ENCODE results near the gene ARHGEF39. TPM values are rescaled to one million over a fixed set of nuclear protein-coding genes. Genes with fewer than 3 reads are reported as not detected.
"Not testable (repeated sequence)": the region's sequence is repeated elsewhere in the genome, so short reads cannot be mapped to it uniquely, and the experiment has no call there.

Gene ARHGEF39
- total RNA-seq, 1 donor from 2014 or later: 0.45 TPM

- intact Hi-C loops (cut with micrococcal nuclease); ATAC-seq; DNase-seq: not testable (repeated sequence)
These were observed 27.5 kb downstream of the ARHGEF39 start for GRCh38 chr9:35637427-35637955.

- intact Hi-C loops (cut with micrococcal nuclease); ATAC-seq: not testable (repeated sequence)
These were observed 28.1 kb downstream of the ARHGEF39 start for GRCh38 chr9:35636877-35637246.

GRCh38 chr9:35636135-35636876 lies 28.7 kb downstream of the ARHGEF39 start:
- intact Hi-C loops (cut with micrococcal nuclease): no loop called here
- no peak for DNase-seq
- peak; percentile 48 for ATAC-seq

More at GRCh38 chr9:35636877-35637246, 28.1 kb downstream of the ARHGEF39 start:
- DNase-seq: not testable (repeated sequence)

GRCh38 chr9:35635730-35636129 lies 29.3 kb downstream of the ARHGEF39 start:
- intact Hi-C loops (cut with micrococcal nuclease): no loop called here
- ATAC-seq (no peak), DNase-seq (no peak)

- ATAC-seq: no peak
- no peak for DNase-seq
- intact Hi-C loops (cut with micrococcal nuclease): no loop called here
These were observed 35.4 kb downstream of the ARHGEF39 start for GRCh38 chr9:35629597-35629996.

- ATAC-seq (no peak), DNase-seq (no peak)
- intact Hi-C loops (cut with micrococcal nuclease): no loop called here
These were observed 36.5 kb downstream of the ARHGEF39 start for GRCh38 chr9:35628389-35628991.

GRCh38 chr9:35627575-35627974 lies 37.4 kb downstream of the ARHGEF39 start:
- intact Hi-C loops (cut with micrococcal nuclease): no loop called here
- ATAC-seq (no peak), DNase-seq (no peak)

GRCh38 chr9:35619800-35620158 lies 45.2 kb downstream of the ARHGEF39 start:
- intact Hi-C loops (cut with micrococcal nuclease): no loop called here
- ATAC-seq (no peak), DNase-seq (no peak)

- intact Hi-C loops (cut with micrococcal nuclease): no loop called here
- ATAC-seq (peak; percentile 31), DNase-seq (peak; percentile 40)
These were observed 45.9 kb downstream of the ARHGEF39 start for GRCh38 chr9:35618854-35619799.

- ATAC-seq (peak; percentile 33), DNase-seq (no peak)
- intact Hi-C loops (cut with micrococcal nuclease): no loop called here
These were observed 46.7 kb downstream of the ARHGEF39 start, which contains the start of gene CD72 for GRCh38 chr9:35618325-35618727. TSS of gene CD72 (minus strand) at chr9:35618413. CDS start at chr9:35618303, 110 bp downstream.

GRCh38 chr9:35617548-35617947 lies 47.4 kb downstream of the ARHGEF39 start:
- DNase-seq (no peak), ATAC-seq (no peak)
- intact Hi-C loops (cut with micrococcal nuclease): no loop called here

GRCh38 chr9:35616681-35617459 lies 48.1 kb downstream of the ARHGEF39 start:
- intact Hi-C loops (cut with micrococcal nuclease): no loop called here
- peak; percentile 74 for ATAC-seq
- DNase-seq: peak; percentile 81

- ATAC-seq: no peak
- DNase-seq: no peak
- intact Hi-C loops (cut with micrococcal nuclease): no loop called here
These were observed 48.9 kb downstream of the ARHGEF39 start for GRCh38 chr9:35615981-35616680.

GRCh38 chr9:35612843-35613242 lies 52.2 kb downstream of the ARHGEF39 start:
- DNase-seq (no peak), ATAC-seq (no peak)
- intact Hi-C loops (cut with micrococcal nuclease): no loop called here

GRCh38 chr9:35612066-35612465 lies 52.9 kb downstream of the ARHGEF39 start:
- ATAC-seq; DNase-seq; intact Hi-C loops (cut with micrococcal nuclease): not testable (repeated sequence)

GRCh38 chr9:35611230-35611797 lies 53.7 kb downstream of the ARHGEF39 start:
- DNase-seq (peak; percentile 59), ATAC-seq (peak; percentile 53)
- intact Hi-C loops (cut with micrococcal nuclease): no loop called here

- intact Hi-C loops (cut with micrococcal nuclease): no loop called here
- ATAC-seq (no peak), DNase-seq (no peak)
These were observed 55.2 kb downstream of the ARHGEF39 start for GRCh38 chr9:35609820-35610163.
